Progenitor cell of endocrine pancreas (in vitro differentiated cells): ENCODE results near the gene C1orf53. TPM values are rescaled to one million over a fixed set of nuclear protein-coding genes. Genes with fewer than 3 reads are reported as not detected.
"Not testable (repeated sequence)": the region's sequence is repeated elsewhere in the genome, so short reads cannot be mapped to it uniquely, and the experiment has no call there.

Experiments used
- DNase-seq: peaks from one replicate; pipeline ENCODE4 v3.0.0; 2021; ENCODE audit warnings: low spot score; ENCODE audit not compliant: unreplicated experiment
- H3K27ac Mint-ChIP-seq: 2 replicates; pipeline ENCODE4 v1.8.0; 2021; ENCODE audit warnings: mild to moderate bottlenecking, moderate library complexity, mixed read lengths
- H3K27me3 Mint-ChIP-seq: 2 replicates; pipeline ENCODE4 v1.8.0; 2021; ENCODE audit warnings: mixed read lengths
- H3K36me3 Mint-ChIP-seq: 2 replicates; pipeline ENCODE4 v1.8.0; 2022; ENCODE audit warnings: mixed read lengths; ENCODE audit not compliant: insufficient read depth
- H3K4me1 Mint-ChIP-seq: 2 replicates; pipeline ENCODE4 v1.8.0; 2021; ENCODE audit warnings: low read depth, mixed read lengths
- H3K4me3 Mint-ChIP-seq: 2 replicates; pipeline ENCODE4 v1.8.0; 2021; ENCODE audit warnings: low read depth, mild to moderate bottlenecking, moderate library complexity, mixed read lengths
- H3K9me3 Mint-ChIP-seq: 2 replicates; pipeline ENCODE4 v1.8.0; 2021; ENCODE audit warnings: low read depth, mixed read lengths
- CTCF ChIP-seq: fragments of 200-600 bp; sonication (generic); IDR thresholded peaks from one replicate; pipeline ENCODE4 v1.5.0; 2021; ENCODE audit warnings: antibody characterized with exemption, mild to moderate bottlenecking; ENCODE audit not compliant: unreplicated experiment
- total RNA-seq: library from RNA; stranded (reverse); gene quantifications from 2 replicates; pipeline ENCODE4 v1.2.1, GENCODE V29; 2021

C1orf53 gene
- total RNA-seq, 1 donor from 2014 or later, result 4.0 TPM

- no peak overlapping the region for H3K4me3 Mint-ChIP-seq
- H3K4me1 Mint-ChIP-seq, result peaks cover 3% of the 10 kb centered on the region
- H3K27ac Mint-ChIP-seq, result no peak overlapping the region
Observed at GRCh38 chr1:197865809-197866208, 36.6 kb upstream of the C1orf53 start.

DNA sequence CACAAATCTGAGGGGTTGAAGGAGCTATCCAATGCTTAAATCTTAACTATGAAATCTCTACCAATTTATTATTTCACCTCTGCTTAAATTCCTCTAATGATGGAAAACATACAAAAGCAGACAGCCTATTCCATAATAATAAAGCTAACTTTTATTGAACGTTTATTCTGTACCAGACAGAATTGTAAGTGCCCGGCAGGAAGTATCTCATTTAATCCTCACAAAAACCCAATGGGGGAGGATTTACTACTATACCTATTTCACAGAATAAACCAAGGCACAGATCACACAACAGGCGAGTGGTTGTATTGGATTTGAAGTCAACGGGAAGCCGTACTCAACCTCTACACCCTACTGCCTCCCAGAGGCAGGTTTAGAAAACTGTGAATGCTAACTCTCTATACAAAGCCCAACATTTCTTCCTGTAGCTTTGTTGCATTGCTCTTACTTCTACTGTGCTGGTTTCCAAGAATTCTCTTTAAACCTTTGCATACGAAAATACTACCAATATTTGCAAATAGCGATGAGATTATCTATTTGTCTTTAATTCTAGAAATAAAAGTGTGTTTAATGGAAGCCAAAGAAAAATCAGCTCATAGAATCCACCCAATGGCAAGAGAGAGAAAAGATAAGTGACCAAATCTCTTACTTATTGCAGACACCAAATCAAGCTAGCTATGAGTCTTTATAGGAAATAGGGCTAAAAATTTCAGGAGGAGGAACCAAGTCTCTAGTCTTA is 33.5 kb upstream of the C1orf53 start:
- H3K36me3 Mint-ChIP-seq, result no peaks in the 10 kb centered on the region
- DNase-seq, result no peak
- no peaks in the 10 kb centered on the region for H3K4me1 Mint-ChIP-seq
- peak; percentile 67 for TF ChIP-seq CTCF
- no peaks in the 10 kb centered on the region for H3K27me3 Mint-ChIP-seq
- H3K4me3 Mint-ChIP-seq, result no peak overlapping the region
- no peaks in the 10 kb centered on the region for H3K9me3 Mint-ChIP-seq
- no peak overlapping the region for H3K27ac Mint-ChIP-seq

More at GRCh38 chr1:197865809-197866208, 36.6 kb upstream of the C1orf53 start:
- no peak for TF ChIP-seq CTCF
- no peaks in the 10 kb centered on the region for H3K27me3 Mint-ChIP-seq
- no peaks in the 10 kb centered on the region for H3K9me3 Mint-ChIP-seq
- no peaks in the 10 kb centered on the region for H3K36me3 Mint-ChIP-seq
- DNase-seq, result no peak

- H3K36me3 Mint-ChIP-seq, result no peaks in the 10 kb centered on the region
- H3K27me3 Mint-ChIP-seq, result no peaks in the 10 kb centered on the region
- no peak overlapping the region for H3K4me3 Mint-ChIP-seq
- H3K27ac Mint-ChIP-seq, result no peak overlapping the region
- no peak for DNase-seq
- TF ChIP-seq CTCF, result no peak
- no peaks in the 10 kb centered on the region for H3K4me1 Mint-ChIP-seq
- no peaks in the 10 kb centered on the region for H3K9me3 Mint-ChIP-seq
Observed at GRCh38 chr1:197869490-197870077, 32.8 kb upstream of the C1orf53 start.

DNA sequence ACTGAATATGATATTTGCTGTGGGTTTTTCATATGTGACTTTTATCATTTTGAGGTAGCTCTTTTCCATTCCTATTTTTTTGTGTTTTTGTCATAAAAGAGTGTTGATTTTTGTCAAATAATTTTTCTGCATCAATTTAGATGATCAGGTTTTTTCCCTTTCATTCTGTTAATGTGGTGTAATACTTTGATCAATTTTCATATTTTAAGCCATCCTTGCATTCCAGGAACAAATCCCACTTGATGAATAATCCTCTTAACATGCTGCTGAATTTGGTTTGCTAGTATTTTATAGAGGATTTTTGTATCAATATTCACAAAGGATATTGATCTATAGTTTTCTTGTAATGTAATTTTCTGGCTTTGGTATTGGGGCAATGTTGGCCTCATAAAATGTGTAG is 25.5 kb upstream of the C1orf53 start:
- TF ChIP-seq CTCF, result no peak
- H3K36me3 Mint-ChIP-seq, result no peaks in the 10 kb centered on the region
- H3K4me1 Mint-ChIP-seq, result no peaks in the 10 kb centered on the region
- H3K9me3 Mint-ChIP-seq, result peaks cover 23% of the 10 kb centered on the region
- no peak overlapping the region for H3K4me3 Mint-ChIP-seq
- no peak for DNase-seq
- no peaks in the 10 kb centered on the region for H3K27me3 Mint-ChIP-seq
- H3K27ac Mint-ChIP-seq, result no peak overlapping the region

GRCh38 chr1:197880385-197880784 is 22.0 kb upstream of the C1orf53 start:
- not testable (repeated sequence) for H3K27ac Mint-ChIP-seq, H3K27me3 Mint-ChIP-seq, H3K4me1 Mint-ChIP-seq, H3K36me3 Mint-ChIP-seq, H3K4me3 Mint-ChIP-seq, DNase-seq
- peaks cover 23% of the 10 kb centered on the region for H3K9me3 Mint-ChIP-seq

GRCh38 chr1:197882241-197882640 is 20.2 kb upstream of the C1orf53 start:
- not testable (repeated sequence) for DNase-seq, H3K27me3 Mint-ChIP-seq, H3K27ac Mint-ChIP-seq, H3K4me1 Mint-ChIP-seq, H3K36me3 Mint-ChIP-seq, H3K4me3 Mint-ChIP-seq
- peaks cover 13% of the 10 kb centered on the region for H3K9me3 Mint-ChIP-seq
